ENCODE results near the gene PRKD2.
A peak's percentile ranks its signal among the peaks of the same experiment; 100 is the strongest.

Gene PRKD2

GRCh38 chr19:46656541-46656940, 60.4 kb downstream of the PRKD2 start:
- Mint-ChIP-seq H3K27ac (peak overlapping the region in 2 of 3 experiments; percentile 58 to 85), H3K4me1 (peaks cover 22% of the 10 kb centered on the region), H3K4me3 (peak overlapping the region in 2 of 3 experiments; percentile 65 to 68), H3K27me3 (ENCODE audit: low read depth) (peaks cover 5% of the 10 kb centered on the region), H3K36me3 (ENCODE audit: low read depth) (peaks cover 33% of the 10 kb centered on the region), H3K9me3 (no peaks in the 10 kb centered on the region)
- no peak for TF ChIP-seq CTCF (IDR thresholded peaks at IDR 0.05; ENCODE audit: unreplicated experiment in 3 of 3)

- no peak for TF ChIP-seq CTCF (IDR thresholded peaks at IDR 0.05; ENCODE audit: unreplicated experiment in 3 of 3)
- Mint-ChIP-seq H3K4me3 (peak overlapping the region; percentile 2 to 37 (median 29)), H3K27ac (peak overlapping the region; percentile 69 to 85 (median 83)), H3K9me3 (peaks cover 5% of the 10 kb centered on the region), H3K27me3 (ENCODE audit: low read depth) (peaks cover 17% of the 10 kb centered on the region), H3K4me1 (peaks cover 24% of the 10 kb centered on the region), H3K36me3 (ENCODE audit: low read depth) (peaks cover 49% of the 10 kb centered on the region)
Observed at GRCh38 chr19:46654621-46655152, 62.2 kb downstream of the PRKD2 start.

GRCh38 chr19:46650445-46650844, 66.5 kb downstream of the PRKD2 start:
- Mint-ChIP-seq H3K27me3 (ENCODE audit: low read depth) (peaks cover 32% of the 10 kb centered on the region), H3K4me1 (peaks cover 27% of the 10 kb centered on the region), H3K27ac (peak overlapping the region; percentile 4 to 66 (median 6)), H3K36me3 (ENCODE audit: low read depth) (peaks cover 52% of the 10 kb centered on the region), H3K9me3 (peaks cover 13% of the 10 kb centered on the region), H3K4me3 (peak overlapping the region in 2 of 3 experiments; percentile 5 to 36)
- TF ChIP-seq CTCF (IDR thresholded peaks at IDR 0.05; ENCODE audit: unreplicated experiment in 3 of 3) = no peak

- TF ChIP-seq CTCF (IDR thresholded peaks at IDR 0.05; ENCODE audit: unreplicated experiment in 3 of 3) = no peak
- peaks cover 13% of the 10 kb centered on the region for H3K9me3 Mint-ChIP-seq
- peak overlapping the region in 1 of 3 experiments; percentile 6 for H3K27ac Mint-ChIP-seq
- peaks cover 46% of the 10 kb centered on the region for H3K36me3 Mint-ChIP-seq (ENCODE audit: low read depth)
- H3K4me1 Mint-ChIP-seq = peaks cover 23% of the 10 kb centered on the region
- peaks cover 32% of the 10 kb centered on the region for H3K27me3 Mint-ChIP-seq (ENCODE audit: low read depth)
- no peak overlapping the region for H3K4me3 Mint-ChIP-seq
Observed at GRCh38 chr19:46648961-46649960, 67.7 kb downstream of the PRKD2 start.

GRCh38 chr19:46648060-46648960, 68.6 kb downstream of the PRKD2 start:
- peaks cover 13% of the 10 kb centered on the region for H3K9me3 Mint-ChIP-seq
- H3K4me1 Mint-ChIP-seq = peaks cover 23% of the 10 kb centered on the region
- H3K27ac Mint-ChIP-seq = peak overlapping the region in 2 of 3 experiments; percentile 44 to 59
- peaks cover 32% of the 10 kb centered on the region for H3K27me3 Mint-ChIP-seq (ENCODE audit: low read depth)
- peaks cover 41% of the 10 kb centered on the region for H3K36me3 Mint-ChIP-seq (ENCODE audit: low read depth)
- no peak for TF ChIP-seq CTCF (IDR thresholded peaks at IDR 0.05; ENCODE audit: unreplicated experiment in 3 of 3)
- H3K4me3 Mint-ChIP-seq = peak overlapping the region in 1 of 3 experiments; percentile 26

Data from nephron (organoid).